ENCODE data around the gene ZNF438.

DNA sequence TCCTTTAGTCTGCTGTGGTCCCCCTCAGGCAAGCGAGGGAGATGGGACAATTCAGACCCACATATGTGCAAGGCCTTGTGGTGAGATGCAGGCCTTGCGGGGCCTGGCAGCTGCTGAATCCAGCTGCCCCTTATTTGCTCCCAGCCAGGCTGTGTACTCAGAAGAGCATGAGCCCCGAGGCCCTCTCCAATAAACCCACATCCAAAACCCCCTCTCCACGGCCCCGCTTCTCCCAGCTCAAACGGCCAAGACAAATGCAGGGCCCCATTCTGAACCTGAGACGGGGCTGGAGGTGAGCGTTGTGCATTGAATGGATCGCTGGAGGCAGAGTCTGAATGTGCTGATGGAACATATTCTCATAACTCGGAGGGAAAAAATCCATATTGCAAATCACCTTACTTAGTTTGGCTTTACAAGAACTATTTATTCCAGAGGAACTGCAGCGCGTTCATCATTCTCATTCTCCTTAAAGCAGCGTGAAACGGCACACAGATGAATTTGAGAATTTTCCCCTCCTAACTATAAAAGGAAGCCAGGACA lies 232.9 kb downstream of the ZNF438 start:
- TF ChIP-seq GATA2 (IDR thresholded peaks at IDR 0.05; ENCODE audit: low read depth, low read length) = no peak
- TF ChIP-seq GATA3 (IDR thresholded peaks at IDR 0.05; ENCODE audit: low read depth, low read length) = no peak

Data from SH-SY5Y (cell line).